Stimulated activated CD8-positive, alpha-beta memory T cell treated with anti-CD3 and anti-CD28 coated beads, Interleukin-15, amount 100 ng/mL, for 4 hours (primary cell): ENCODE measurements around the gene NOL9.

ENCODE experiments used
- DNase-seq, 2 donors: peaks; one replicate each; pipeline ENCODE4 v3.0.0-alpha.2; 2020; ENCODE audit warnings: low read depth in 2 of 2

The NOL9 gene

DNA sequence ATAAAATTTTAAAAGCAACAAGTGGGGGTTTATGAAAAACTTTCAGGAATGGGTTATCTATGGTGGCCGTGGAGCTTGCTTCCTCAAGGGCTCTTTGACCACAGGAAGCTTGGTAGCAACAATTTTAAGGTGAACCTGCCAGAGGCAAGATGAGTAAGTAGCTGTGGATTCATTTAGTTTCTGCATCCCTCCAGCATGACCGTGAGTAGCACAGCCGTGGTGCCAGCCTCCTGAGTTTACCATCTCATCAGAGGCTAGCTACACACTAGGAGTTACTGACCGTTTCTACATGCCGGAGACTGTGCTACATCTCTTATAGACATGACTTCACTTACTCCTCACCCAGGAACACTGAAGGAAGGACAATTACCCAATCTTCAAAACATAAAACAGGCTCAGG lies 32.8 kb downstream of the NOL9 start:
- DNase-seq, result no peak

GRCh38 chr1:6519935-6520671 lies 34.2 kb downstream of the NOL9 start:
- no peak for DNase-seq

GRCh38 chr1:6519491-6519934 lies 34.8 kb downstream of the NOL9 start:
- DNase-seq, result no peak

DNA sequence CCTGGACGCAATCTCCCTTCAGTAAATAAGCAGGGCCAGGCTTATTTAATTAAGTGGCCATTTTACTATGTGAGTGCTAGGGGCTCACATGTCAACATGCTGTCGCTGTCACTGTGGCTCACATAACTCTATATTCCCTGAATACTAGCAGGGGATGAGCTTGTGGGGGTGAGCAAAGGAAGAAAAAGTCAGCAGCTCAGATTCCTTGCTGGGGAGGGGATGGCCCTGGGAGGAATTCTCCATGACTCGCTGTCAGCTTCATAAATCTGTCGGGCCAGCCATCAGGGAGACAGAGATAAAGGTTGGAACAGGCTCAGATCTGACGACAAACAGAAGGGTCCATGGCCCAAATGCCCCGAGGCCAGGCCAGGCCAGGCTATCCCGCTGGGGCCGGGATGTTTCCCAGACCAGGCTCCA lies 36.9 kb downstream of the NOL9 start:
- no peak for DNase-seq

DNA sequence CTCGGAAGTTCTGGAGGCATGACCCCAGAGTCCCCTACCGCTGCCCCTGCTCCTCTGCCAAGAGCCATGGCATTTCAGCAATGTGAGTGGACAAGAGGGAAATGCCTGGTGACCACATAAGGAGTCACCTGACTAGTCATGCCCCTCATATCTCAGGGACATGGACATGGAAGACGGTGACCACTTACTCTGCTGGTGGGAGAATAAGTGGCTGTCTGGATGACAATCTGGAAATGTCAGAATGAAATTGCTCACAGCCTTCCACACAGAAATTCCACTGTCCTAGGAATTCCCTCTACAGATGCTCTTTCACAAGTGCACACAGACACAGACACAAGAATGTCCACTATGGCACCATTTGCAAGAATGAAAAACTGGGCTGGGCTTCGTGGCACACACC lies 38.5 kb downstream of the NOL9 start:
- no peak for DNase-seq

DNA sequence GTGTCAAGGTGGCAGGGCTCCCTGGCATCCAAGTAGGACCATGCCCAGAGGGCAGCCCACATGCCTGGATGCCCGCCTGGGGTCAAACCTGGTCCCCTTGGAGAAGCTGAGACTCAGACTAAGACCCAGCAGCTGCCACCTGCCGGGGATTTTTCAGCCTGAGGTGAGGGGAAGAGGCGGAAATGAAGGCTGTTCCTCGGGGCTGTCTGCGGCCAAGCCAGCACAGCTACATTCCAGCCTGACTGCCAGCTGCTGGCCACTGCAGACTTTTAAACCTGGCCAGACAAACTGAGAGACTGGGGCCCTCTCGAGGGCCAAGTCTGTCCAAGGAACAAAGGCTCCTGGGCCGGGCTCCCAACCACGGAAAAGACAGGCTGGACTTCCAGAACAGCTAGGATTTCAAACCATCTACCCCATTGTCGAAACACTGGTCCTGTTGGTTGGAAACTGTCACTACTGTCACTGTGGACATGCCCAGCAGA lies 41.0 kb downstream of the NOL9 start:
- no peak for DNase-seq

- no peak for DNase-seq
Measured at GRCh38 chr1:6512908-6513280, 41.4 kb downstream of the NOL9 start.

DNA sequence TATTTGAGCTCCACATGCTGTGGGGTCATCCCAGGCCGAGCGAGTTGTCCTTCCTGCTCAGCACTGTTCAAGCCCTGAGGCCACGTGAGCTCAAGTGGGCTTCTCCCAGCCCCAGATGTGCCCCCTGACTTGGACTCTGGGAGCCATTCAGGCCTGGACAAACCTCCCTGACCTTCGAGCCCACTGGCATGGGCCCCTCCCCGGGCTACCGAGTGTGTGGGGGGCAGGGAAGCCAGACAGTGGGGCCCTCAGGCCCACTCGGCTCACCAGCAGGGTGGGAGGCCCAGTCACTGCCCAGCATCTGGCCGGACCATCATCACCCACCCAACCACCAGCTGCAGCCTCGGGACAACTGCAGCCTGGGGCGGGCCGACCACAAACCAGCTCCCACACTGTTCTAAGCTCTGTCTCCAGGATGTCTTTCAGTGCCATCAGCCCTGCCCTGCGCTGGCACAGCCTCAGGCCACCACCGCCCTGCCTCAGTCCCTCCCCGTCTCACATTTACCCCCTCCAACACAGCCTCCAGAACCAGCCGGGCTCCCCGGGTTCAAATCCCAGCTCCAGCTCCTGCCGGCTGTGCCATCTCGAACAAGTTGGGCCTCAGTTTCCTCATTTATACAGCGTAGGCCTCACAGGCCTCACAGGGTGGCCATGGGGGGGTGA lies 41.9 kb downstream of the NOL9 start:
- no peak for DNase-seq

DNA sequence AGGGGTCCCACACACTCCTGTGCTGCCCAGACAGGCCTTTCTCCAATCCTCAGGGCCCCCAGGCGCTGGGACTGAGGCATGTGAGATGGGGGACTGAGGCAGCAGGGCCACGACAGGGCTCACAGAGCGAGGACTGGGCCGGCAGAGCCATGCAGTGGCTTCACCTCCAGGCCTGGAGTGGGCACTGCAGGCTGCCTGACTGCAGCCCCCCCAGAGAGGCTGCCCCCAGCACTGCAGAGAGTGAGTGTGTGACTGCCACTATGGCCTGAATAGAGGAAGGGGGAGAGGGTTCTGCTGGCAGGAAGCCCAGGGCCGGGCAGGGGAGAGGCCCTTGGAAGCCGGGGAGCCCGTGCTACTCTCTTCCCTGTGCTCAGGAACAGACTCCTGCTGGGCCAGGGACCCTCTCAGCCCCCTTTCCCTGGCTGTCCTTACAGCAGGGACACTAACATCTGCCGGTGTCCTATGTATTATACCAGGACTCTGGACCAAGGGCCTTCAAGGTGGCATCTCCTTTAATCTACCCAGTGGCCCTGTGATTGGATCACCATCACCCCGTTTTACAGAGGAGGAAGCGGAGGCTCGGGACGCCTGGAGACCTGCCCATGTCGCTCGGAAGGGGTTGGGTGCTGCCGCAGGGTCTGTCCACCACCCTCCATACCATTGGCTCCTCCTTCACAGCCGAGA lies 42.6 kb downstream of the NOL9 start:
- DNase-seq, result no peak

GRCh38 chr1:6511056-6511455 lies 43.3 kb downstream of the NOL9 start:
- DNase-seq, result no peak

DNA sequence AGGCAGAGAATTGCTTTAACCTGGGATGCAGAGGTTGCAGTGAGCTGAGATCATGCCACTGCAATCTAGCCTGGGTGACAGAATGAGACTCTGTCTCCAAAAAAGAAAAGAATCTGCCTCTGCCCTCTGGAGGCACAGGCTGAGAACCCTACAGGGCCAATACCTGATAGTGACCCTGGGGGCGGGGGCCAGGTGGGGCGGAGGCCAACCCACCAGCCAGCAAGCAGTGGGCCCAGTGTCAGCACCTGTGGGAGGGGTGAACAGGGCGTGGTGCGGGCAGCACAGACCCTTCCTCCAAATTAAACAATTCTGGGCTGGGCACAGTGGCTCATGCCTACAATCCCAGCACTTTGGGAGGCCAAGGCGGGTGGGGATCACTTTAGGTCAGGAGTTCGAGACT lies 43.8 kb downstream of the NOL9 start:
- DNase-seq, result no peak

DNA sequence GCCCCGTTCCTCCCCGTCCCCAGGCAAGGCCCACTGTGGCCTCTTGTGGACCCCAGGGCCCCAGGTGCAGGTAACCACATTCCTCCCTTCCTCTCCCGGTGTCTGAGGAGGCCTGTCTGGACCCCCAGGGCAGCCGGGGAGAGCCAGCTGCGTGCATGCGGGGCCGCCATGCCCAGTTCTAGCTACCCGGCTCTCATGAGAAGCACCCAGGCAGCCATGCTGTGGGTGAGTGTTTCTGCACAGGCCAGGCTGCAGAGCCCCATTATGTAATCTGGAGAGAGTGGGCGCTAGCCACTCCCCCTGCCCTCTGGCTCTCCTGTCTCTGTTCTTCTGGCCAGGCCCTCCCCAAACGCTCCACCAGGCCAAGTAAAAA lies 44.4 kb downstream of the NOL9 start:
- no peak for DNase-seq

- no peak for DNase-seq
Measured at GRCh38 chr1:6509220-6509918, 44.9 kb downstream of the NOL9 start.

DNA sequence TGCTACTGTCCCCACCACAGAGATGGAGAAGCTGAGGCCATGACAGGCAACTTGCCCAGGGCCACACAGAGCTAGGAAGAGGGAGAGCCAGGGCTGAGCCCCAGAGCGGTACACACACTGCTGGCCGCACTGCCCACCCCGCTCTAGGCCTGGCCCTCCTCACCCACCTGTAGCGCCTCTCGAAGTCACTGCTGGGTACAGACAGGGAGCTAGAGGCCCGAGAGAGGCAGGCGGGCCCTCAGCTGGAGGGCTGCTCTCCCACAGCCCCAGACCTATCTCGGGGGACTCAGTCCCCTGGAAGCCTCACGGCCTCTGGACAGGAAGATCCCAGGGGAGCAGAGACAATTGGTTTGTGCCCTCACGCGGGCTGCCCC lies 45.5 kb downstream of the NOL9 start:
- no peak for DNase-seq

DNA sequence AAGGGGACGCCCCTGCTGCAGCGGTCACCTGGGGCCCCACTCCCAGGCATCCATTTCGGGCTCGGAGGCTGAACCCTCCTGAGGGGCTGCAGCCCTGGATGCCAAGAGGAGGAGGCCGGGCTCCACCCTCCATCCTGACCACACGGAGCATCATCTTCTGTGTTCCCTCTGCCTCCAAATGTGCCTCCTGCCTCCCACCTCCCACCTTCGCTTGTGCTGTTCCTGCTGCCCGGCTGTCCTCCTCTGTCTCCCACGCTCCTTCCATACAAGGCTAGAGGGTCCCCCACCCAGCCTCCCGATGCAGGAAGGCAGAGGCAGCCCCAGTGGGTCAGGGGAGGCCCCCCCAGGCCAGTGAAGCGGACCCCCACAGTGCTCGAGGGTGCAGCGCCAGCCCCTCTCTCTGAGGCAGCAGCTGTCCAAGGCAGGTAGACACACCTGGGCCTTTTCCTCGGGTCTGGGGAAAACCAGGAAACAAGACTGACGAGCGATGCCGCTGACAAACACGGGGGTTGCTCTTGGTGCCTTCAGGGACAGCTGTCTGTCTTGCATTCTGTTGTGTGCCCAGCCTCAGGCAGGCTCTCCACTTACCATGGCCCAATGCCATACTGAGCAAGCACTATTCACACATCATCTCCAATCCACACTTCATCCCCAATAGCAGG lies 46.0 kb downstream of the NOL9 start:
- DNase-seq, result no peak

- no peak for DNase-seq
Measured at GRCh38 chr1:6507461-6507911, 46.8 kb downstream of the NOL9 start.

DNA sequence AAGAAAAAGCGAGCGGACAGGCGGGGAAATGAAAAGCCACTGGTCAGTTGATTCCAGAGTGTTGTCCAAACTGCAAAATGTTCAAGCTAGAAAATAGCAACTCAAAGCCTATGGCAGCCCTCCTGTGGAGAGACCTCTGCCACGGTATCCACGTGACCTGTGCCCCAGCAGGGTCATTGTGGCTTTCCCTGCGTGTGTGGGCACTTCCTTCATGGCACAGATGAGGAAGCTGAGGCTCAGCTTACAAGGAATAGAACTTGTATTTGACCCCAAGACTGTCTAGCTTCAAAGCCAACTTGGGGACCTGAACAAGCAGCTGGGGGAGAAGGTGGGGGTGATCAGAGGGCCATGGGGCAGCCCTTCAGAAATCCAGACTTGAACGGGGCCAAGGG lies 47.3 kb downstream of the NOL9 start:
- DNase-seq, result no peak

GRCh38 chr1:6506210-6507036 lies 47.9 kb downstream of the NOL9 start:
- no peak for DNase-seq

GRCh38 chr1:6505367-6506209 lies 48.7 kb downstream of the NOL9 start:
- no peak for DNase-seq

GRCh38 chr1:6504887-6505286 lies 49.4 kb downstream of the NOL9 start:
- DNase-seq, result no peak
